Parathyroid adenoma (tissue), 2 donors: ENCODE measurements around the gene ZNF470.
A peak's percentile ranks its signal among the peaks of the same experiment; 100 is the strongest.

Experiments
- H2AFZ ChIP-seq: fragments of 300-600 bp; sonication (generic); one replicate; pipeline ENCODE4 v1.7.0; 2017; ENCODE audit warnings: antibody characterized with exemption, mild to moderate bottlenecking
- H3K27ac ChIP-seq: fragments of 300-600 bp; sonication (generic); one replicate; pipeline ENCODE4 v1.7.0; 2017
- H3K27me3 ChIP-seq: fragments of 300-600 bp; sonication (generic); one replicate; pipeline ENCODE4 v1.7.0; 2017; ENCODE audit warnings: low read length; ENCODE audit not compliant: control insufficient read depth, insufficient read depth
- H3K36me3 ChIP-seq: fragments of 300-600 bp; sonication (generic); one replicate; pipeline ENCODE4 v1.7.0; 2017; ENCODE audit warnings: low read length; ENCODE audit not compliant: control insufficient read depth, insufficient read depth
- H3K4me1 ChIP-seq: fragments of 300-600 bp; sonication (generic); one replicate; pipeline ENCODE4 v1.7.0; 2017; ENCODE audit warnings: control low read depth
- H3K4me2 ChIP-seq: fragments of 300-600 bp; sonication (generic); one replicate; pipeline ENCODE4 v1.7.0; 2017; ENCODE audit warnings: low read length
- H3K4me3 ChIP-seq: fragments of 300-600 bp; sonication (generic); one replicate; pipeline ENCODE4 v1.7.0; 2017; ENCODE audit warnings: low read depth, low read length
- H3K79me2 ChIP-seq: fragments of 300-600 bp; sonication (generic); one replicate; pipeline ENCODE4 v1.7.0; 2017; ENCODE audit warnings: control low read depth
- H3K9ac ChIP-seq: fragments of 300-600 bp; sonication (generic); one replicate; pipeline ENCODE4 v1.7.0; 2017; ENCODE audit warnings: mild to moderate bottlenecking
- H3K9me3 ChIP-seq: fragments of 300-600 bp; sonication (generic); one replicate; pipeline ENCODE4 v1.7.0; 2017; ENCODE audit warnings: low read length; ENCODE audit not compliant: control insufficient read depth
- TF ChIP-seq, protein P1 (sequence below): fragments of 300-600 bp; sonication (generic); IDR thresholded peaks from one replicate; pipeline ENCODE4 v1.7.0; 2017; ENCODE audit warnings: antibody characterized with exemption, mild to moderate bottlenecking
- donor health status: primary hyperparathyroidism.

The ZNF470 gene

DNA sequence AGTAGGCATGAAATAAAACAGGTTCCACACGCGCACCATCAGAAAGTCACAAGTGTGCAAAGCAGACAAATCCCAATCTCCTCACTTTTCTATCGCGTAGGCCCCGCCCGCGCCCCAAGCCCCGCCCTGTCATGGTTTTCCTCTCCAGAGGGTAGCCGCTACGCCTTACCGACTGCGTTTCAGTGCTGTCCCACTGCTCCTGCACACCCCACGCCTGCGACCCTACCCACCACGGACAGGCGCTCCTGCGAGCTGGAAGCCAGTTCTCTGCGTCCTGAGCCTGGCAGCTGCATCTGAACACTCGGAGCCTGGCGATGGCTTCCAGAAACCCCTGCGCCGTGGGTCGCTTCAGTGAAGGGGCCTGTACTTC lies 379 bp upstream of the ZNF470 start:
- Histone ChIP-seq H3K9ac (no peak overlapping the region), H3K36me3 (no peaks in the 10 kb centered on the region), H3K4me2 (peak overlapping the region; percentile 89), H3K4me1 (no peaks in the 10 kb centered on the region), H3K27ac (peak overlapping the region; percentile 64), H3K9me3 (no peaks in the 10 kb centered on the region), H3K27me3 (no peaks in the 10 kb centered on the region), H2AFZ (peak overlapping the region; percentile 82), H3K79me2 (no peaks in the 10 kb centered on the region), H3K4me3 (peak overlapping the region; percentile 97)
- TF ChIP-seq, protein P1, sequence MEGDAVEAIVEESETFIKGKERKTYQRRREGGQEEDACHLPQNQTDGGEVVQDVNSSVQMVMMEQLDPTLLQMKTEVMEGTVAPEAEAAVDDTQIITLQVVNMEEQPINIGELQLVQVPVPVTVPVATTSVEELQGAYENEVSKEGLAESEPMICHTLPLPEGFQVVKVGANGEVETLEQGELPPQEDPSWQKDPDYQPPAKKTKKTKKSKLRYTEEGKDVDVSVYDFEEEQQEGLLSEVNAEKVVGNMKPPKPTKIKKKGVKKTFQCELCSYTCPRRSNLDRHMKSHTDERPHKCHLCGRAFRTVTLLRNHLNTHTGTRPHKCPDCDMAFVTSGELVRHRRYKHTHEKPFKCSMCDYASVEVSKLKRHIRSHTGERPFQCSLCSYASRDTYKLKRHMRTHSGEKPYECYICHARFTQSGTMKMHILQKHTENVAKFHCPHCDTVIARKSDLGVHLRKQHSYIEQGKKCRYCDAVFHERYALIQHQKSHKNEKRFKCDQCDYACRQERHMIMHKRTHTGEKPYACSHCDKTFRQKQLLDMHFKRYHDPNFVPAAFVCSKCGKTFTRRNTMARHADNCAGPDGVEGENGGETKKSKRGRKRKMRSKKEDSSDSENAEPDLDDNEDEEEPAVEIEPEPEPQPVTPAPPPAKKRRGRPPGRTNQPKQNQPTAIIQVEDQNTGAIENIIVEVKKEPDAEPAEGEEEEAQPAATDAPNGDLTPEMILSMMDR = no peak

DNA sequence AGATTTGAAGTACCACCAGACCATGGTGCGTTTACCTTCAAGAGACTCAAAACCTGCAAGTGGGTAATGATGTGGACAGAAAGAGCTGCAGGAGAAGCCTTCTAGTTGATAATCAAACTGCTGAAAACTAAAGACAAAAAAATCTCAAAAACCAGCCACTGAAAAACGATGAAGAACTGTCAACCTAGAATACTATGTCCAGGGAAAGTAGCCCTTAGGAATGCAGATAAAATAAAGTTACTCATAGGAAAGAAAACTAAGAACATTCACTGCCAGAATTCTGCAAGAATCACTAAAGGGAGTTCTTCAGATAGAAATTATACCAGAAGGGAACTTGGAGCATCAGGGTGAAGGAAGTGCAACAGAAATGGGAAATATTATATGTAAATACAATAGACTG lies 5.3 kb downstream of the ZNF470 start:
- Histone ChIP-seq H3K9me3 (peaks cover 5% of the 10 kb centered on the region), H3K36me3 (peaks cover 15% of the 10 kb centered on the region), H3K4me3 (no peak overlapping the region), H3K27me3 (no peaks in the 10 kb centered on the region), H3K4me2 (no peak overlapping the region), H3K4me1 (no peaks in the 10 kb centered on the region), H3K27ac (no peak overlapping the region), H3K79me2 (no peaks in the 10 kb centered on the region), H2AFZ (no peak overlapping the region), H3K9ac (no peak overlapping the region)
- TF ChIP-seq, protein P1 = no peak

DNA sequence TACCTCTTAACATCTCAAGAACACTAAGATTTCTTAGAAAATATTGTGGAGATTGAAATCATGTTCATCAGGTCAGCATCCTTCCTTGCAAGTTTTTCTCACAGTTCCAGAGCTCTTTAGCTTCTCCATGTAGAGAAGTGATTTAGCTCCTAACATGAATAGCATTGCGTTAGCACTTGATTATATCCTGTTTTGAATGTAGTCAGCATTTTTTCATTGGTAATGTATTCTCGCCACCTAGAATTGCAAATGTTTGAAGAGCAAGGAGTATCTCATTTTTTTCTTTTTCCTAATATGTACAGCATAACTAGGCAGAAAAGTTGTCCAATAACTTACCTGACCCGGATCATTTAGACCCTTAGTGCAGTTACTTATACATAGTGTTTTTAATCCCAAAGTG lies 6.6 kb downstream of the ZNF470 start:
- Histone ChIP-seq H3K27ac (no peak overlapping the region), H3K4me2 (no peak overlapping the region), H3K9me3 (peaks cover 5% of the 10 kb centered on the region), H3K27me3 (no peaks in the 10 kb centered on the region), H3K79me2 (no peaks in the 10 kb centered on the region), H3K4me1 (no peaks in the 10 kb centered on the region), H3K36me3 (peaks cover 15% of the 10 kb centered on the region), H3K9ac (no peak overlapping the region), H3K4me3 (no peak overlapping the region), H2AFZ (no peak overlapping the region)
- TF ChIP-seq, protein P1 = no peak

DNA sequence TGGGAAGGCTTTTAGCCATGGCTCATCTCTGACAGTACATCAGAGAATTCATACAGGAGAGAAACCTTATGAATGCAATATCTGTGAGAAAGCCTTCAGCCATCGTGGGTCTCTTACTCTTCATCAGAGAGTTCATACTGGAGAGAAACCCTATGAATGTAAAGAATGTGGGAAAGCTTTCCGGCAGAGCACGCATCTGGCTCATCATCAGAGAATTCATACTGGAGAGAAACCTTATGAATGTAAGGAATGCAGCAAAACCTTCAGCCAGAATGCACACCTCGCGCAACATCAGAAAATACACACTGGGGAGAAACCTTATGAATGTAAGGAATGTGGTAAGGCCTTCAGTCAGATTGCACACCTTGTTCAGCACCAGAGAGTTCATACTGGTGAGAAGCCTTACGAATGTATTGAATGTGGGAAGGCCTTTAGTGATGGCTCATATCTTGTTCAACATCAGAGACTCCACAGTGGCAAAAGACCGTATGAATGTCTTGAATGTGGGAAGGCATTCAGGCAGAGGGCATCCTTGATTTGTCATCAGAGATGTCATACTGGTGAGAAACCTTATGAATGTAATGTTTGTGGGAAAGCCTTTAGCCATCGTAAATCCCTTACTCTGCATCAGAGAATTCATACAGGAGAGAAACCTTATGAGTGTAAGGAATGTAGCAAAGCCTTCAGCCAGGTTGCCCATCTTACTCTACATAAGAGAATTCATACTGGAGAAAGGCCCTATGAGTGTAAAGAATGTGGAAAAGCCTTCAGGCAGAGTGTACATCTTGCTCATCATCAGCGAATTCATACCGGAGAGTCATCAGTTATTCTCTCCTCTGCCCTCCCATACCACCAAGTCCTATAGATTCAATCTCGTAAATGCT lies 10.7 kb downstream of the ZNF470 start:
- no peaks in the 10 kb centered on the region for H3K79me2 ChIP-seq
- no peak overlapping the region for H3K4me3 ChIP-seq
- no peak overlapping the region for H2AFZ ChIP-seq
- peaks cover 13% of the 10 kb centered on the region for H3K9me3 ChIP-seq
- TF ChIP-seq, protein P1 = no peak
- no peak overlapping the region for H3K27ac ChIP-seq
- peaks cover 15% of the 10 kb centered on the region for H3K36me3 ChIP-seq
- no peak overlapping the region for H3K9ac ChIP-seq
- no peaks in the 10 kb centered on the region for H3K4me1 ChIP-seq
- no peaks in the 10 kb centered on the region for H3K27me3 ChIP-seq
- no peak overlapping the region for H3K4me2 ChIP-seq

DNA sequence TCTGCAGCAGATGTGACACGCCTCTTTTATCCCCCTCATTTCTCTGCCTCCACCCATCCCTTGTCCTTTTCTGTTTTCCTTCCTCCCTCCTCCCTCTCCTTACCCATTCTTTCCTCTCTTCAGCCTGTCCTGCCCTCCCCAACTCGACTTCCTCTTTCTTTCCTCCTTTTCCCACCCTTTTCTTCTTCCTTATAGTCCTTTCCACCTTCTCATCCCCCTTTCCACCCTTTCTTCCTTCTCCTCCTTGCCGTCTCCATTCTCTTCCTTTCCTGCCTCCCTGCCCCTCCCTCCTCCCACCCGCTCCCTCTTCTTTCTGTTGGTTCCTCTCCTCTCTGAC lies 27.1 kb downstream of the ZNF470 start:
- TF ChIP-seq, protein P1 = no peak
- Histone ChIP-seq H3K27ac (no peak overlapping the region), H3K4me2 (peak overlapping the region; percentile 66), H3K9ac (no peak overlapping the region), H3K4me1 (no peaks in the 10 kb centered on the region), H2AFZ (peak overlapping the region; percentile 93), H3K79me2 (peaks cover 10% of the 10 kb centered on the region), H3K9me3 (no peaks in the 10 kb centered on the region), H3K4me3 (peak overlapping the region; percentile 71), H3K36me3 (no peaks in the 10 kb centered on the region), H3K27me3 (no peaks in the 10 kb centered on the region)
